Activated CD8-positive, alpha-beta memory T cell treated with anti-CD3 and anti-CD28 coated beads, Interleukin-2, amount 10 ng/mL, durations not matched to agents 7 days and 5 days (primary cell): ENCODE results near the gene SPAG16. TPM values are rescaled to one million over a fixed set of nuclear protein-coding genes. Genes with fewer than 3 reads are reported as not detected.
"Not testable (repeated sequence)": the region's sequence is repeated elsewhere in the genome, so short reads cannot be mapped to it uniquely, and the experiment has no call there.

Experiments used
- ATAC-seq: fragments of 150-1000 bp; cut with Tn5 transposase; one replicate; pipeline ENCODE4 v1.10.0; 2021; ENCODE audit warnings: moderate library complexity
- CTCF ChIA-PET: fragments of 350-600 bp; sonication (Branson Sonifier 250); formaldehyde crosslinking; loops from one replicate; lab custom pipeline; 2021; ENCODE audit warnings: antibody characterized with exemption; lab: Charles Lee
- DNase-seq: peaks from one replicate; pipeline ENCODE4 v3.0.0-alpha.2; 2020
- H3K27ac Mint-ChIP-seq: one replicate; pipeline ENCODE4 v1.8.0; 2021; ENCODE audit warnings: mild to moderate bottlenecking, mixed read lengths
- H3K27me3 Mint-ChIP-seq: one replicate; pipeline ENCODE4 v1.8.0; 2021; ENCODE audit warnings: mixed read lengths
- H3K36me3 Mint-ChIP-seq: one replicate; pipeline ENCODE4 v1.8.0; 2021; ENCODE audit warnings: mild to moderate bottlenecking, mixed read lengths
- H3K4me1 Mint-ChIP-seq: one replicate; pipeline ENCODE4 v1.8.0; 2021; ENCODE audit warnings: mixed read lengths
- H3K4me3 Mint-ChIP-seq: one replicate; pipeline ENCODE4 v1.8.0; 2021; ENCODE audit warnings: mild to moderate bottlenecking, moderate library complexity, mixed read lengths
- H3K9me3 Mint-ChIP-seq: one replicate; pipeline ENCODE4 v1.8.0; 2022; ENCODE audit warnings: low read depth, mixed read lengths
- total RNA-seq, 2 experiments: library from RNA; stranded (reverse); gene quantifications; one replicate each; pipeline ENCODE4 v1.2.3, GENCODE V29; 2021

Gene SPAG16
- total RNA-seq, 2 experiments from 2014 or later: 7.4 to 10.1 TPM

GRCh38 chr2:213353419-213353818 is 69.2 kb downstream of the SPAG16 start:
- CTCF ChIA-PET: no interaction called here
- Mint-ChIP-seq H3K27me3 (no peaks in the 10 kb centered on the region), H3K4me3 (no peak overlapping the region), H3K4me1 (no peaks in the 10 kb centered on the region), H3K27ac (no peak overlapping the region), H3K9me3 (peaks cover 3% of the 10 kb centered on the region), H3K36me3 (no peaks in the 10 kb centered on the region)
- ATAC-seq (no peak), DNase-seq (no peak)

- no peaks in the 10 kb centered on the region for H3K27me3 Mint-ChIP-seq
- no peaks in the 10 kb centered on the region for H3K36me3 Mint-ChIP-seq
- CTCF ChIA-PET: no interaction called here
- no peak for DNase-seq
- no peak overlapping the region for H3K27ac Mint-ChIP-seq
- H3K9me3 Mint-ChIP-seq: no peaks in the 10 kb centered on the region
- H3K4me3 Mint-ChIP-seq: no peak overlapping the region
- no peaks in the 10 kb centered on the region for H3K4me1 Mint-ChIP-seq
- ATAC-seq: no peak
Observed at GRCh38 chr2:213376644-213377043, 92.4 kb downstream of the SPAG16 start.

DNA sequence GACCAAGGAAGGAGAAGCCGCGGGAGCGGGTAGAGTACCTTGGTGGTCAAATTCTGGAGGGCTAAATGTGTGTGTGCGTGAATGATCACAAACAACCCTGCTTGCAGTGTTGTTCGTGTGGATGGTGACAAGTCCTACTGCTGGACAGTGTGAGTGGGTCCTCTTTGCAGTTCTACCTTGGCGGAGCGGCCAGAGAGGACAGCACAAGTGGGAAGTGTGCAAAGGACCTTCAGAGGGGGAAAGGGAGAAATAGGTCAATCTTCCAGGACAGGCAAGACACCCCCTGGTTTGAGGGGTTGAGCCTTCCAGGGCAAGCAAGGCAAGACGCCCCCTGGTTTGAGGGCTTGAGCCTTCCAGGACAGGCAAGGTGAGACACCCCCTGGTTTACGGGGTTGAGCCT is 122.8 kb downstream of the SPAG16 start:
- H3K9me3 Mint-ChIP-seq, DNase-seq, H3K4me1 Mint-ChIP-seq, H3K27ac Mint-ChIP-seq, ATAC-seq, CTCF ChIA-PET, H3K27me3 Mint-ChIP-seq, H3K36me3 Mint-ChIP-seq, H3K4me3 Mint-ChIP-seq: not testable (repeated sequence)

DNA sequence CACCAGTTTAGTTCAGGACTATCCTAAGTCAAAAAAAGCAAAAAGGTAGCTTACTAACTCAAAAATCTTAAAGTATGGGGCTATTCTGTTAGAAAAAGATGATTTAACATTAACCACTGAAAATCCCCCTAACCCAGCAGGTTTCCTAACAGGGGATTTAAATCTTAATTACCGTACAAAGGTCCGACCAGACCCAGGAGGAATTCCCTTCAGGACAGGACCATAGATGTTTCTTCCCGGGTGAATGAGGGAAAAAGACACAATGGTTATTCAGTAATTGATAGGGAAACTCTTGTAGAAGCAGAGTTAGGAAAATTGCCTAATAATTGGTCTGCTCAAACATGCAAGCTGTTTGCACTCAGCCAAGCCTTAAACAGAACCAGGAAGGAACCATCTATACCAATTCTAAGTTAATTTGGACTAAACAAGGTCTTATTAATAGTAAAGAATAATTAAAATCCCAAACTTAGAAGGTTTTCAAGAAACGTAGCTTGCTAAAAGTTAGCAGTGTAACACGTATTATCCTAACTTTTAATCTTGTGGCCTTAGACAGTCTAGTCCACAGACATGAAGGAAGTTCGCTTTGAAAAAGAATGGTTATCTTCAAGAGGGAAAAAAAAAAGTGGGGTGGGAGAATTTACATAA is 124.3 kb downstream of the SPAG16 start:
- not testable (repeated sequence) for DNase-seq, H3K4me3 Mint-ChIP-seq, H3K27me3 Mint-ChIP-seq, H3K27ac Mint-ChIP-seq, H3K9me3 Mint-ChIP-seq, H3K4me1 Mint-ChIP-seq, ATAC-seq, H3K36me3 Mint-ChIP-seq
- CTCF ChIA-PET: interaction anchor here (0.6 kb wide), 1 partner anchor 565 kb away, joined by 3 read pairs; no protein-coding TSS in a partner anchor

DNA sequence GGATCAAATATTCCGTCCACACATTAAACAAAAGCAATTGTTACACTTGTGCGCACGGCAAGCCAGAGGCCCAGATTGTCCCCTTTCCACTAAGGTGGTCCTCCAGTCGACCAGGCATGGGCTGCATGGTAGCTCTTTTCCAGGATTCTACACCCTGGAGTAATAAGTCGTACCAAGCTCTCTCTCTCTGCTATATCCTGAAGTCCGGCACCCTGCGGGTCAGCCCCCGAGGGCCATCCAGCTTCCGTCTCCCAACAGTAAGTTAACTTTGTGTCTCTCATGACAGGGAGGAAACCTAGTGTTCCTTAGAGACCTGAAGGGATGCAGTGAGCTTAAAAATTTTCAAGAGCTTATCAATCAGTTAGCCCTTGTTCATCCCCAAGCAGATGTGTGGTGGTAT is 126.4 kb downstream of the SPAG16 start:
- ATAC-seq, DNase-seq, H3K27ac Mint-ChIP-seq, H3K4me3 Mint-ChIP-seq, CTCF ChIA-PET, H3K4me1 Mint-ChIP-seq, H3K27me3 Mint-ChIP-seq, H3K36me3 Mint-ChIP-seq, H3K9me3 Mint-ChIP-seq: not testable (repeated sequence)

- Mint-ChIP-seq H3K27me3 (no peaks in the 10 kb centered on the region), H3K4me3 (no peak overlapping the region), H3K27ac (no peak overlapping the region), H3K4me1 (no peaks in the 10 kb centered on the region), H3K36me3 (no peaks in the 10 kb centered on the region), H3K9me3 (no peaks in the 10 kb centered on the region)
- no peak for ATAC-seq
- CTCF ChIA-PET: no interaction called here
- no peak for DNase-seq
Observed at GRCh38 chr2:213411582-213412289, 127.5 kb downstream of the SPAG16 start.

- CTCF ChIA-PET: interaction anchor here (1.7 kb wide), 1 partner anchor 13 kb away, joined by 4 read pairs; no protein-coding TSS in a partner anchor
- H3K9me3 Mint-ChIP-seq: no peaks in the 10 kb centered on the region
- no peaks in the 10 kb centered on the region for H3K27me3 Mint-ChIP-seq
- H3K27ac Mint-ChIP-seq: no peak overlapping the region
- no peak for ATAC-seq
- no peaks in the 10 kb centered on the region for H3K36me3 Mint-ChIP-seq
- H3K4me1 Mint-ChIP-seq: no peaks in the 10 kb centered on the region
- H3K4me3 Mint-ChIP-seq: no peak overlapping the region
- no peak for DNase-seq
Observed at GRCh38 chr2:213415093-213415492, 130.8 kb downstream of the SPAG16 start.

DNA sequence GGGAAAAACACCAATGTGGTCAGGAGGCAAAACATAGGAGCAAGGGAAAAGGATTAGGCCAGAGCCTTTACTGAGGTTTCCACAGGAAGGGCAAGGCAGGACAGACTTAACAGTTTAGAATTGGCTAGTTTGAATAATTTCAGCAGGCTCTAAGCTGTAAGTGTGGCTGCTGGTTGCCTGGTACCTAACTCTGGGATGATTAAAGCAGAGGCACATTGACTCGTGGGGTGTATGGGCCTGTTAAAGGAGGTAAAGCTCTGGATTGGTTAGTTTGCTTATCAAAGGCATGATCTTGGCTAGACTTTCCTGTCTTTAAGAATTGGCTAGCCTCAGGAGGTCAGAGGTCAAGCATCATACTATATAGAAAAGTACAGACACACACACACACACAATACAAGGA is 132.6 kb downstream of the SPAG16 start:
- ATAC-seq (no peak), DNase-seq (no peak)
- CTCF ChIA-PET: no interaction called here
- no peak overlapping the region for H3K4me3 Mint-ChIP-seq
- no peaks in the 10 kb centered on the region for H3K36me3 Mint-ChIP-seq
- no peaks in the 10 kb centered on the region for H3K9me3 Mint-ChIP-seq
- H3K4me1 Mint-ChIP-seq: no peaks in the 10 kb centered on the region
- no peak overlapping the region for H3K27ac Mint-ChIP-seq
- H3K27me3 Mint-ChIP-seq: no peaks in the 10 kb centered on the region

GRCh38 chr2:213419980-213420379 is 135.7 kb downstream of the SPAG16 start:
- Mint-ChIP-seq H3K4me1 (no peaks in the 10 kb centered on the region), H3K27ac (no peak overlapping the region), H3K36me3 (no peaks in the 10 kb centered on the region), H3K4me3 (no peak overlapping the region), H3K9me3 (no peaks in the 10 kb centered on the region), H3K27me3 (no peaks in the 10 kb centered on the region)
- ATAC-seq (no peak), DNase-seq (no peak)
- CTCF ChIA-PET: no interaction called here

DNA sequence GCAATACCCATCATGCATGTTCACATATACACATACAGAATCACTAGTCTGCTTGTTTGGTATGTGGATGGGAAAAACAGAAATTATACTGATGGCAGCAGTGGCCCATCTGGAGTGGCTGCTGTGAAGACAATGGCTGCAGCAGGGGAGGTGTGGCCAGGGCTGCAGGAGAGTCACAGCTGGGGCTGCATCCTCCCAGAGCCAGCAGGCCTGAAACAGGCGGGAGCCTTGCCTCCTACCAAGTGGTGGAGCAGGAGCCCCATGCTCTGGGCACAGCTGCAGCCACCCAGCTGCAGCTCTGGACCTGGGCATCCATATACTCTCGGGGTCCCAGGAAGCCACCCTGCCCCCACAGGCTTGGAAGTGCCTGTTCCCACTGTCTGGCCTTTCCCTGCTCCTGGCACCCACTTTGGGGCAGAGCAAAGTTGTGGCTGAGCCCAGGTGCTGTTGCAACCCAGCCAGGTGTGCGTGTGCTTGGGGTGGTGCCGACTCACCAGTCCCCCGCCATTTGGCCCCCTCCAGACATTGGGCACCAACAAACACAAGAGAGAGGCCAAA is 136.6 kb downstream of the SPAG16 start:
- no peak overlapping the region for H3K4me3 Mint-ChIP-seq
- H3K36me3 Mint-ChIP-seq: no peaks in the 10 kb centered on the region
- no peak overlapping the region for H3K27ac Mint-ChIP-seq
- H3K27me3 Mint-ChIP-seq: no peaks in the 10 kb centered on the region
- ATAC-seq (no peak), DNase-seq (no peak)
- CTCF ChIA-PET: no interaction called here
- H3K4me1 Mint-ChIP-seq: no peaks in the 10 kb centered on the region
- no peaks in the 10 kb centered on the region for H3K9me3 Mint-ChIP-seq

DNA sequence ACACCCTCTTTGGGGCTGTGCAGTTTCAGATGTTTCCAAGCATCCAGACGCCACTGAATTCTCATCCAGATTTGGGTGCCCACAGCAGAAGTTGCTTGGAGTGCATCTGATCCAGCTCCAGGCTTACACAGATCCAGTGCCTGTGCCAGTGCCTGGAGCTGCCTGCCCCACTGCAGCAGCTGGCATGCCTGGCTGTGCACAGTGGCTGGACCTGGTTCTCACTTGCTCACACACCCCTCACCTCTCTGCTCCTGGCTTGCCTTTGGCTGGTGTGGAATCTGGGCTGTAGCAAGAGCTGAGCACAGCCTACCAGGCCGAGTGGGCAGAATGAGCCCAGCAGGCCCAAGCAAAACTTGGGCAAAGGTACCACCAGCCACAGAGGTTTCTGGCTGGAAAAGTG is 137.9 kb downstream of the SPAG16 start:
- CTCF ChIA-PET: no interaction called here
- Mint-ChIP-seq H3K4me1 (no peaks in the 10 kb centered on the region), H3K27ac (no peak overlapping the region), H3K36me3 (no peaks in the 10 kb centered on the region), H3K9me3 (no peaks in the 10 kb centered on the region), H3K4me3 (no peak overlapping the region), H3K27me3 (no peaks in the 10 kb centered on the region)
- ATAC-seq: no peak
- no peak for DNase-seq

DNA sequence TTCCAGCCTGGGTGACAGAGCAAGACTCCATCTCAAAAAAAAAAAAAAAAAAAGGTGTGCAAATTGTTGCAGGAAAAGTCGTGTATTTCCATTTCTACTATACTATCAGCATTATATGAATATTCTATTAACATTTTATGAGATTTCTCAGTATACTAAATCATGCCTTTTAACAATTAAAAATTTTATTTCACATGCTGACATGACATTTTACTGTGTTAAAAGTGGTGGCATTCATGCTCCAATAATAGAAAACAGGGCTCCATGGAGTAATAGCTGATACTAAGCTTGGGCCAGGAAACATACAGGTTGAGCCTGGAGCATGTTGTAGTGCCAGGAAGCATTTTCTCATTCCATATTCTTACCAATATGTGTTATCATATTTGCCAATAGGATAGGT is 141.4 kb downstream of the SPAG16 start:
- Mint-ChIP-seq H3K9me3 (peaks cover 4% of the 10 kb centered on the region), H3K36me3 (no peaks in the 10 kb centered on the region), H3K27ac (no peak overlapping the region), H3K4me1 (no peaks in the 10 kb centered on the region), H3K27me3 (no peaks in the 10 kb centered on the region), H3K4me3 (no peak overlapping the region)
- DNase-seq: no peak
- no peak for ATAC-seq
- CTCF ChIA-PET: no interaction called here

DNA sequence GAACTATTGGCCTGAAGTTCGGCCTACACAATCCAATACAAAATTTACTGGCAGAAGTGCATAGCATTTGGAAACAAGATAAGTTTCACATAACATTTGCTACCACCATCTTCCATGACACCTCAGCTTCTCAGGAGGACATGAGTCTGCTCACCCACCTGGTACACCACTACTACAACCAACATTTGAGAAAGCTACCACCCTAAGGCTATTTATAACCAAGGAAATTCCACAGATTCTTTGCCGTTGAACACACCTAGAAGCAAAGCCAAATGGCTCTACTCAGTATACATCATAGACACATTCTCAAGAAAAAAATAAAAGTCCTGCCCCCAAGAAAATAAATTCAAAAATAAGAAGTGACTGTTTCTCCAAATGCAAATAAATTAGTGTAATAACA is 145.3 kb downstream of the SPAG16 start:
- CTCF ChIA-PET: no interaction called here
- no peak for DNase-seq
- no peak overlapping the region for H3K27ac Mint-ChIP-seq
- no peaks in the 10 kb centered on the region for H3K4me1 Mint-ChIP-seq
- H3K36me3 Mint-ChIP-seq: no peaks in the 10 kb centered on the region
- H3K27me3 Mint-ChIP-seq: no peaks in the 10 kb centered on the region
- H3K4me3 Mint-ChIP-seq: no peak overlapping the region
- ATAC-seq: no peak
- H3K9me3 Mint-ChIP-seq: peaks cover 6% of the 10 kb centered on the region

DNA sequence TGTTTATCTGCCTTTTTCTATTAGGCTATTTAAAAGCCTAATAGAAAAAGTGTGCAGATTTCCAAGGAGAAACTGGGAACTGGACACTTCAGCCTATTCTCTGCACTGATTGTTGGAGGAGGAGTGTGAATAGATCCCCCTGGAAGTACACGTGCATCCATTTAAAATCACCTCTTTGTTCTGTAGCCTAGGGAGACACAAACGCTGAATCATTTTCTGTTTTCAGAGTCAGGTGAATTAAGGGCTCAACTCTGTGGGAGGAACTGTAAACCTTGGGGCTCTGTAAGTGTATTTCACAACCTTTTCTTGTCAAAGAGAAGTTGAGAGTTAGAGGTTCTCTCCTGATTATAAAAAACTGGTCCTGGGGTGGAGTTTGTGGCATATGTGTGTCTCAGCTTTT is 159.7 kb downstream of the SPAG16 start:
- CTCF ChIA-PET: no interaction called here
- no peak overlapping the region for H3K4me3 Mint-ChIP-seq

More for the DNA sequence above, 159.7 kb downstream of the SPAG16 start:
- Mint-ChIP-seq H3K4me1 (no peaks in the 10 kb centered on the region), H3K36me3 (no peaks in the 10 kb centered on the region), H3K9me3 (peaks cover 6% of the 10 kb centered on the region), H3K27ac (no peak overlapping the region), H3K27me3 (no peaks in the 10 kb centered on the region)
- no peak for DNase-seq
- ATAC-seq: no peak
